HL-60 (cell line): Measurements from ENCODE around the gene C14orf180.

Source experiments
- DNase-seq, 2 experiments: peaks; one replicate each; pipeline ENCODE4 v3.0.0-alpha.2; 2010 to 2020; ENCODE audit warnings: low read depth in 1 of 2, low spot score in 1 of 2
- H3K27ac ChIP-seq: fragments of 250-450 bp; sonication (Bioruptor Pico); replicated peaks from 2 replicates; pipeline ENCODE4 v1.5.1; 2020; ENCODE audit warnings: mild to moderate bottlenecking, moderate library complexity
- H3K27me3 ChIP-seq: fragments of 250-450 bp; sonication (Bioruptor Pico); 2 replicates; pipeline ENCODE4 v1.5.1; 2021; ENCODE audit warnings: mild to moderate bottlenecking, moderate library complexity; ENCODE audit not compliant: insufficient read depth, poor library complexity, severe bottlenecking
- H3K4me3 ChIP-seq: replicated peaks from 2 replicates; pipeline ENCODE4 v1.5.1; 2011; ENCODE audit warnings: mild to moderate bottlenecking, control low read depth, low read length; ENCODE audit not compliant: insufficient read depth
- GABPA ChIP-seq: IDR thresholded peaks from 2 replicates; pipeline ENCODE4 v1.6.1; 2012; ENCODE audit warnings: low read depth
- POLR2AphosphoS5 ChIP-seq: IDR thresholded peaks from 2 replicates; pipeline ENCODE4 v1.6.1; 2012; ENCODE audit warnings: low read depth
- SPI1 ChIP-seq: IDR thresholded peaks from 2 replicates; pipeline ENCODE4 v1.6.1; 2012; ENCODE audit warnings: low read depth, mild to moderate bottlenecking, borderline replicate concordance
- TF ChIP-seq, protein P1 (sequence below): IDR thresholded peaks from one replicate; pipeline ENCODE4 v1.5.1; 2011; ENCODE audit warnings: low read length, control low read depth, inconsistent platforms; ENCODE audit not compliant: insufficient read depth
- TF ChIP-seq, protein P2 (sequence below): IDR thresholded peaks from 2 replicates; pipeline ENCODE4 v1.6.1; 2012; ENCODE audit warnings: low read depth; ENCODE audit not compliant: insufficient replicate concordance

Gene C14orf180

GRCh38 chr14:104593241-104593701 lies 13.7 kb downstream of the C14orf180 start:
- peaks cover 4% of the 10 kb centered on the region for H3K27me3 ChIP-seq
- H3K4me3 ChIP-seq = no peak overlapping the region
- DNase-seq = no peak
- TF ChIP-seq, protein P1, sequence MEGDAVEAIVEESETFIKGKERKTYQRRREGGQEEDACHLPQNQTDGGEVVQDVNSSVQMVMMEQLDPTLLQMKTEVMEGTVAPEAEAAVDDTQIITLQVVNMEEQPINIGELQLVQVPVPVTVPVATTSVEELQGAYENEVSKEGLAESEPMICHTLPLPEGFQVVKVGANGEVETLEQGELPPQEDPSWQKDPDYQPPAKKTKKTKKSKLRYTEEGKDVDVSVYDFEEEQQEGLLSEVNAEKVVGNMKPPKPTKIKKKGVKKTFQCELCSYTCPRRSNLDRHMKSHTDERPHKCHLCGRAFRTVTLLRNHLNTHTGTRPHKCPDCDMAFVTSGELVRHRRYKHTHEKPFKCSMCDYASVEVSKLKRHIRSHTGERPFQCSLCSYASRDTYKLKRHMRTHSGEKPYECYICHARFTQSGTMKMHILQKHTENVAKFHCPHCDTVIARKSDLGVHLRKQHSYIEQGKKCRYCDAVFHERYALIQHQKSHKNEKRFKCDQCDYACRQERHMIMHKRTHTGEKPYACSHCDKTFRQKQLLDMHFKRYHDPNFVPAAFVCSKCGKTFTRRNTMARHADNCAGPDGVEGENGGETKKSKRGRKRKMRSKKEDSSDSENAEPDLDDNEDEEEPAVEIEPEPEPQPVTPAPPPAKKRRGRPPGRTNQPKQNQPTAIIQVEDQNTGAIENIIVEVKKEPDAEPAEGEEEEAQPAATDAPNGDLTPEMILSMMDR = no peak
- TF ChIP-seq SPI1 (no peak), POLR2AphosphoS5 (no peak), GABPA (no peak)
- TF ChIP-seq, protein P2, sequence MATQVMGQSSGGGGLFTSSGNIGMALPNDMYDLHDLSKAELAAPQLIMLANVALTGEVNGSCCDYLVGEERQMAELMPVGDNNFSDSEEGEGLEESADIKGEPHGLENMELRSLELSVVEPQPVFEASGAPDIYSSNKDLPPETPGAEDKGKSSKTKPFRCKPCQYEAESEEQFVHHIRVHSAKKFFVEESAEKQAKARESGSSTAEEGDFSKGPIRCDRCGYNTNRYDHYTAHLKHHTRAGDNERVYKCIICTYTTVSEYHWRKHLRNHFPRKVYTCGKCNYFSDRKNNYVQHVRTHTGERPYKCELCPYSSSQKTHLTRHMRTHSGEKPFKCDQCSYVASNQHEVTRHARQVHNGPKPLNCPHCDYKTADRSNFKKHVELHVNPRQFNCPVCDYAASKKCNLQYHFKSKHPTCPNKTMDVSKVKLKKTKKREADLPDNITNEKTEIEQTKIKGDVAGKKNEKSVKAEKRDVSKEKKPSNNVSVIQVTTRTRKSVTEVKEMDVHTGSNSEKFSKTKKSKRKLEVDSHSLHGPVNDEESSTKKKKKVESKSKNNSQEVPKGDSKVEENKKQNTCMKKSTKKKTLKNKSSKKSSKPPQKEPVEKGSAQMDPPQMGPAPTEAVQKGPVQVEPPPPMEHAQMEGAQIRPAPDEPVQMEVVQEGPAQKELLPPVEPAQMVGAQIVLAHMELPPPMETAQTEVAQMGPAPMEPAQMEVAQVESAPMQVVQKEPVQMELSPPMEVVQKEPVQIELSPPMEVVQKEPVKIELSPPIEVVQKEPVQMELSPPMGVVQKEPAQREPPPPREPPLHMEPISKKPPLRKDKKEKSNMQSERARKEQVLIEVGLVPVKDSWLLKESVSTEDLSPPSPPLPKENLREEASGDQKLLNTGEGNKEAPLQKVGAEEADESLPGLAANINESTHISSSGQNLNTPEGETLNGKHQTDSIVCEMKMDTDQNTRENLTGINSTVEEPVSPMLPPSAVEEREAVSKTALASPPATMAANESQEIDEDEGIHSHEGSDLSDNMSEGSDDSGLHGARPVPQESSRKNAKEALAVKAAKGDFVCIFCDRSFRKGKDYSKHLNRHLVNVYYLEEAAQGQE = no peak
- H3K27ac ChIP-seq = no peak overlapping the region

GRCh38 chr14:104593710-104594136 lies 14.2 kb downstream of the C14orf180 start:
- Histone ChIP-seq H3K4me3 (no peak overlapping the region), H3K27ac (no peak overlapping the region), H3K27me3 (peaks cover 4% of the 10 kb centered on the region)
- no peak for DNase-seq
- TF ChIP-seq POLR2AphosphoS5 = no peak
- TF ChIP-seq, protein P1 = no peak
- no peak for TF ChIP-seq GABPA
- TF ChIP-seq, protein P2 = no peak

DNA sequence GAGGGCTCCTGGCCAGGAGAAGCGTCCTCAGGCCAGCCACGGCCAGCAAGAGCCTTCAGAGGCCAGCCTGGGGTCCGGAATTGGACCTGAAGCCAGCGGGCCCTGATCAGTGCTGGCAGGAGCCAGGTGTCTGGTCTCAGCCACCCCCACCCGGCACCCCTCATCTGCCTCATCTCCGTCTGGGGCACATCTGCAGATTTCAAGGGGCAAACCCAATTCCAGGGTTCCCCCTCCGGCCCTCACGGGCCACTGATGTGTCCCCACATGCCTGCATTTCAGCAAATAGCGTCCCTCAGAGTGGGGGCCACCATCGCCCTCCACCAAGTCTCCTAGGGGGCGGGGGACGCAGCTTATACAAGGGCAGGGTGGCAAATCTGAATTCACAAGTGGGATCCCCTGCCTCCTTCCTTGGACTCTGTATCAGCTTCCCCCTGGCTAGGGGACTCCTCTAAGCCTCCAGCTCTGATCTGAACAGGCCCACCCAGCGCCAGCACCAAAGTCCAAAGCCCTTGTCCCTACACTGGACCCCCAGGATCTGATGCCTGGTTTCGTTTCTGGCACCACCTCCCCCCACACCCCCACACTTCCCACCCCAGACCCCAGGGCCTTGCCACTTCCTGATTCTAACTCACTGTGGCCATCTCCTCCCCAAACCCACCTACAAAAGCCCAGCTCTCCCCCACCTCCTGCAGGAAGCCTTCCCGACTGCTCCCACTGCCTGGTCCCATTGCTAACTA lies 14.9 kb downstream of the C14orf180 start:
- DNase-seq = no peak
- H3K27ac ChIP-seq = no peak overlapping the region
- no peaks in the 10 kb centered on the region for H3K27me3 ChIP-seq
- no peak overlapping the region for H3K4me3 ChIP-seq
- TF ChIP-seq GABPA = no peak
- TF ChIP-seq POLR2AphosphoS5 = no peak
- TF ChIP-seq, protein P1 = no peak
- TF ChIP-seq, protein P2 = no peak
- no peak for TF ChIP-seq SPI1
